Hindlimb muscle (tissue), 1 donor: ENCODE measurements around the gene MS4A8. TPM values are rescaled to one million over a fixed set of nuclear protein-coding genes. Genes with fewer than 3 reads are reported as not detected.

Experiments
- DNase-seq: peaks from one replicate; pipeline ENCODE4 v3.0.0-alpha.2; 2013
- polyA plus RNA-seq: library from polyadenylated mRNA; unstranded; fragments of 120-200 nt; gene quantifications from one replicate; pipeline ENCODE4 v1.2.1, GENCODE V29; 2013; ENCODE audit not compliant: insufficient read length

Gene MS4A8
- polyA plus RNA-seq, 1 donor = 5.6 TPM

DNA sequence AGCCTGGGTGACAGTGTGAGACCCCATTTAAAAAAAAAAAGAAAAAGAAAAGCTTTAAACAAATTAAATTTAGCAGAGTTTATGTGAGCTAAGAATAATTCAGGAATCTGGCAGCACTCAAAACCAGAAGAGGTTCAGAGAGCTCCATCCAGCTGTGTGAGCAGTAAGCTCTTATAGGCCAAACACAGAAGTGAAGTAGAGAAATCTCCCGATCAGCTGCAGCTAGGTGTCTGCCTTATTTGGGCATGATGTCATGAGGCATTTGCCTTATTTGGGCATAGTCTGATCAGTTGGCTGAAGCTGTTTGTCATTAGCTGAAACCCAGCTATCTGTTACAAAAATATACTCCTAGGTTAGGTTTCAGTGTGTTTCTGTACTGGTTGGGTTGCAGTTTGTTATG is 65.5 kb downstream of the MS4A8 start:
- DNase-seq = no peak

DNA sequence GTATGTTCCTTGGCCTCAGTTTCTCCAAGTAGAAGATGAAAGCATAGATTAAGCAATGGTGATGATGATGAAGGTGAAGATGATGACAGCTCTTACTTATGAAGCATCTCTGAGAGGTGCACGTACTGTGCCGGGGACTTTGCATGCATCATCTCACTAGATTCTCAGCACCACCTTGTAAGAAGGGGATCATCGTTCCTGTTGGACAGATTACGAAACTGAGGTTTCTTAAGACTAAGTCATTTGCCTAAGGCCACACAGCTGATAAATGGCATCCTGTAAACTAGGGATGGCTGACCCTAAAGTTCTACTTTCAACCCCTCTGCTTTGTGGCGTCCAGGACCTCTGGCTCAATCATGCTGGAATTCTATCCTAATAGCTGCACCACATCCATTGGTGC is 65.9 kb downstream of the MS4A8 start:
- no peak for DNase-seq

Other genes with a start within 250 kb of the MS4A8 start
- gene MS4A1, start 243.8 kb upstream of the MS4A8 start, polyA plus RNA-seq = 0.31 TPM
- gene MS4A12, start 206.8 kb upstream of the MS4A8 start, polyA plus RNA-seq = not detected
- gene MS4A13, start 184.2 kb upstream of the MS4A8 start, polyA plus RNA-seq = not detected
- gene MS4A18, start 25.1 kb downstream of the MS4A8 start, polyA plus RNA-seq = not detected
- gene MS4A15, start 57.3 kb downstream of the MS4A8 start, polyA plus RNA-seq = not detected
- gene MS4A10, start 85.7 kb downstream of the MS4A8 start, polyA plus RNA-seq = not detected
- gene CCDC86, start 142.5 kb downstream of the MS4A8 start, polyA plus RNA-seq = 22.6 TPM
- gene PTGDR2, start 156.3 kb downstream of the MS4A8 start, polyA plus RNA-seq = 0.65 TPM
- gene ZP1, start 167.9 kb downstream of the MS4A8 start, polyA plus RNA-seq = 0.36 TPM
- gene PRPF19, start 207.0 kb downstream of the MS4A8 start, polyA plus RNA-seq = 64.2 TPM
- 102 TPM for gene TMEM109, start 214.5 kb downstream of the MS4A8 start, polyA plus RNA-seq
- 37.2 TPM for gene TMEM132A, start 224.8 kb downstream of the MS4A8 start, polyA plus RNA-seq